HG03520 (cell line): ENCODE data around the gene PPP2R2C.

Experiments used
- ATAC-seq: cut with Tn5 transposase; IDR thresholded peaks from one replicate; pipeline ENCODE4 v1.9.1; 2021; ENCODE audit warnings: mild to moderate bottlenecking, moderate library complexity; ENCODE audit not compliant: unreplicated experiment

Gene PPP2R2C

DNA sequence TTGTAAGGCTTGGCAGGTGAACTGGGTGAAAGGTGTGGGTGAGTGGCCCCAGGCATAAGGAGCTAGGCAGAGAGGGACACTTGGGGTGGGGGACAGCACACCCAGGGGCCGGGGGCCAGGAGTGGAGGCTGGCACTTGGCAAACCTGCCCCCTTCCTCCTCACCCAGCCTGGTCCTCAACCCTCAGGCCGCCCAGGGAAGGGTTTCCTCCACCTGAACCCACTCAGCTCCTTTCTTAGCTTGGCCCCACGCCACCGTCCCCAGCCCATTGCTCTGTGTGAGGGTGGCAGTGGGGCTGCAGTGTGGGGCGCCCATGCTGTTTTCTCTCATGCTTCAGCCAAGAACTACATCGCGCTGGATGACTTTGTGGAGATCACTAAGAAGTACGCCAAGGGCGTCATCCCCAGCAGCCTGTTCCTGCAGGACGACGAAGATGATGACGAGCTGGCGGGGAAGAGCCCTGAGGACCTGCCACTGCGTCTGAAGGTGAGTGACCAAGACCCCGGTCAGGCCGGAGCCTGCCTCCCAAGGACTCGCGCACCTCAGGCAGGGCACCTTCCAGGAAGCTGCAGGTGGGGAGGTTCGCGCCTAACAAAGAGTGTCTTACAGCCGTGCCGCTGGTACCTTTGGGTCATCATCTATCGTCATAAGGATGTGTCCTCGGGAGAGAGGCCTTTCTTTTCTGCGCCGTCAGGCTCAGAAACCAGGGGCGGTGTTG lies 177.6 kb downstream of the PPP2R2C start:
- ATAC-seq: no peak

DNA sequence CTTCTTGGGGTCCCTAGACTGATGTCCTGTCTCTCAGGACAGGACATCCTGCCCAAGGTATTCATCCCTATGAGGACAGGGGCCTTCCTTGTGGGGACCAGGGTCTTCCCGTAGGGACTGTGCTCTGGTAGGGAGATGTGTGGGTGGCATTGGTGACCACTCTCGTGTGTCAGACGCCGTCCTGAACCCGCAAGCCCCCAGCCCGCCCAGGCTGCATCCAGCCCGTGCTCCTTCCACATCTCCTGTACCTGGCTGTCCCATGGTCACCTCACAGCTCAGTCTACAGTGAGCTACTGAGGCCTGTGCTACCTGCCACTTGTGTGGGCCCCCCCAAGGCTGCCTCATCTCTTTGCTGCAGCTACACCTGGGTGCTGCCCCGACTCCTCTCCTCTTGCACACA lies 178.8 kb downstream of the PPP2R2C start:
- ATAC-seq: no peak

DNA sequence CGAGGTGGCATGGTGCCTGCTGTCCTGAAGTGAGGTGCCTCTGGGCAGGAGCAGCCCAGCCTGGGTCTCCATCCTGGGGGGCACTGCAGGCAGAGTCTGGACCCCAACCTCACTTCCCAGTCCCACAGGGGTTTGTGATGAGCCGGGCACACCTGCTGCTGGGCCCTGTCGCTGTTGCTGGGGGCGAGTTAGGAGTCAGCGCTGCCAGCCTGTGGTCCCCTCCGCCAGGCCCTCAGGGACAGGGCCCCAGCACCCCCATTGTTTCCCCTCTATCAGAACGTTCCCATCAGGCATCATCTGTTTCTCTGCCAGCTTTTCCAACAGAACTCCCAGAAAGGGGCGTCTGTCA lies 179.3 kb downstream of the PPP2R2C start:
- no peak for ATAC-seq

DNA sequence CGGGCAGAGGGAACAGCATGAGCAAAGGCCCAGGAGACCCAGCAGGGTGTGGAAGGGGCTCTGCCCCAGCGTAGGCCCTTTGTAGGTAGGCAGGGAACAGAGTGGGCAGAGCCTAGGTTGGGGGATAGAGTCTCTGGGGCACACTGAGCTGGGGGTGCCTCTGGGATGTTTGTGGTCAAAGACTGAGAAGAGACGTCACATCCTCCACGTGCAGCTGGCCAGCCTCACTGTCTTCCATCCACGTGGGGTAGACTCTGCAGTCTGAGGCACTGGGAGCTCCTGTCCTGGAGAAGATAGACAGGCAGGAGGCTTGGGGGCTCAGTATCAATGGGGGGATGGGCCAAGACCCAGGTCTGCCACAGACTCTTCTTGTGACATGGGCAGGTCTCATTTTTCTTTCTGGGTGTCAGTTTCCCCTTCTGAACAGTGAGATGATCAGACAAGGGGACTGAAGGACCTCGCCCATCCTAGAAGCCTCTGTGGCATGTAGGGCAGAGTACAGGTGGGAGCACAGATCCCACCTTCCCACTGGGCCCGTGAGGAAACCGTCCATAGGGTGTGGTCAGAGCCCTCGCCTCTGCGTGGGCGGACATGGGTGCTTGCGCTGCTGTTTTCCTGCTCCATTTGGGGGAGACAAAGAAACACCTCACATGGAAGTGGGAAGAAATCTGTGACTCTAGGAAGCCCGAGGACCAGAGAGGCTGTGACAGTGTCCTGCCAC lies 179.9 kb downstream of the PPP2R2C start:
- ATAC-seq: no peak

DNA sequence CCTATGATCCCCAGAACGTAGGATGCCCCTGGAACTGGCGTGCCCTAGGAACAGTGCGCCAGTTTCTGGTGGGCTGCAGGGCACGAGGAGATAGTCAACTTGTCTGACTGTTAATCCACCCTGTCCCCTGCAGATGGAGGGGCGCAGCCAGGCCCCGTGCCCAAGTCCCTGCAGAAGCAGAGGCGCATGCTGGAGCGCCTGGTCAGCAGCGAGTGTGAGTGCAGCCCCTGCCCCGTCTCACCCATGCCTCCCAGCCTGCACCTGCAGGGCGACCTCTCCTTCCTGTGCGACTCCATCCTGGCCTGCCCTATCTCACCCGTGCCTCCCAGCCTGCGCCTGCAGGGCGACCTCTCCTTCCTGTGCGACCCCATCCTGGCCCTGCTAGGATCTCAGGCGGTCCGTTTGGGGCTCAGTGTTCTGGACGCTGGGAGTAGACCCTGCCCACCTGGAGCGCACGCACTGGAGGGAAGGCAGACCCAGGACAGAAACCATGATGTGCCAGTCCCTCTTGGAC lies 180.6 kb downstream of the PPP2R2C start:
- ATAC-seq: no peak

DNA sequence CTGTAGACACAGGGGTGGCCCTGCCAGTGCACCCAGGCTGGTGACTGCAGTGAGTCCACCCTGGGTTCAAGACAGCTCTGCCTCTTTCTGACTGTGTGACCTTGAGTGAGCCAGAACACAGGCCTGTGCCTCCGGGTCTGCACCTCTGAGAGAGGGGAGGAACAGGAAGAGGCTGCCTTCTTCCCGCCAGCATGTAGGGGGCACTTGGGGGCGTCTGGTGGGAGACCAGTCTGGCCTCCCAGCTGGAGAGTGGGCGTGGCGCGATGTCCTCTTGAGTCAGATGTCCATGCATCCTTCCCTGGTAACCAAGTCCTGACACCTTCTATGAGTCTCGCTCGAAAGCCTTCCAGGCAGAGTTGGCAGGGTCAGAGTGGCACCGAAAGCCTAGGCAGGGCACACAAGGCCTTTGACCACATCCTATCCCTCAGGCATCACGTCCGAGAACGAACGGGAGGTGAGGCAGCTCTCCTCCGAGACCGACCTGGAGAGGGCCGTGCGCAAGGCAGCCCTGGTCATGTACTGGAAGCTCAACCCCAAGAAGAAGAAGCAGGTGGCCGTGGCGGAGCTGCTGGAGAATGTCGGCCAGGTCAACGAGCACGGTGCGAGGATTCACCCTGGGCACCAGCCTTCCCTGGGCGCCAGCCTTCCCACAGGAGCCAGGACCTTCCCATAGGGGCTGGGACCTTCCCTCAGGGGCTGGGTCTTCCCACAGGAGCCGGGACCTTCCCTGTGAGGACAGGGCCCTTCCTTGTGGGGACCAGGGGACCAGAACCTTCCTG lies 181.5 kb downstream of the PPP2R2C start:
- no peak for ATAC-seq

DNA sequence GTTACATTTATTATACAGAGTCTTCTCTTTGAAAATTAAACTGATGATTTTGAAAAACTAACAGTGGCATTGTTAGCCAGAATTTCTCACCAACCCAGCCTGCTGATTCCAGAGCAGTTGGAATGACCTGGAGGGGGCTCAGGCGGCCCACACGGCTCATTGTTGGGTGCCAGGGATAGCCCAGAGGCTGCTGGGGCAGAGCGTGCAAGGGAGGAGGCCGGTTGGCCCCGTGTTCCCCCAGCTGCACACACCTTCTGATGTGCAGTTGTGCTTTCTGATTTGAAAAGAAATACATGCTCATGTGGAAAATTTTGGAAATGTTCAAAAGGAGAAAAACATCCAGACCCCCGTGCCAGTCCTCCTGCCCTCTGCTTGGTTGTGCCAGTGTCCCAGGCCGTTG lies 182.2 kb downstream of the PPP2R2C start:
- no peak for ATAC-seq

DNA sequence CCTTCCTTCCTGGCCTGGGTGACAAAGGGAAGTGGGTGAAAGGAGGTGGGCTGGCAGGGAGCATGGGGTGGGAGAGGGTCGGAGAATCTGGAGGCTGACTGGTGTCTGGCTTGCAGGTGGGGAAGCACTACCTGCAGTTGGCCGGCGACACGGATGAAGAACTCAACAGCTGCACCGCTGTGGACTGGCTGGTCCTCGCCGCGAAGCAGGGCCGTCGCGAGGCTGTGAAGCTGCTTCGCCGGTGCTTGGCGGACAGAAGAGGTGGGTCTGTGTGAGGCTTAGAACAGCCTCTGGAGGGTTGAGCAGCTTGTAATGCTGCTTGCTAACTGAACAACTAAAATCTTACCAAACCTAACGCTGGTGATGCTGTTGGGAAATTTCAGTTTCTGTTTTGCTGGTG lies 183.5 kb downstream of the PPP2R2C start:
- no peak for ATAC-seq

DNA sequence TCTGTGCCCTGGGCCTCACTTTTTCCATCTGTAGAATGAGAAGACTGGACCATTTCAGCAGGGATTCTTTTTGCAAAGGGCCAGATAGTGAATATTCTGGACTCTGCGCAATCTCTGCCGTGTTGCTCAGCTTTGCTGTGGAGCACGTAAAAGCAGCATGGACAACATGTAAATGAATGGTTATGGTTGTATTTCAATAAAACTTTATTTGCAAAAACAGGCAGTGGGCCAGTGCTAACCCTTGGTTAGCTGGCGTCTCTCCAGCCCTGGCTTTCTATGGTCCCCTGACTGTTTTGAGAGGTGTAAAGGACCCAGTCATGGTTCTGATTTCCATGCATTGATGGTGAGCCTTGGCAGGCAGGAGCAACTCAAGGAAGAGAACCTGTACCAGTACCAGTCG lies 184.1 kb downstream of the PPP2R2C start:
- ATAC-seq: no peak

DNA sequence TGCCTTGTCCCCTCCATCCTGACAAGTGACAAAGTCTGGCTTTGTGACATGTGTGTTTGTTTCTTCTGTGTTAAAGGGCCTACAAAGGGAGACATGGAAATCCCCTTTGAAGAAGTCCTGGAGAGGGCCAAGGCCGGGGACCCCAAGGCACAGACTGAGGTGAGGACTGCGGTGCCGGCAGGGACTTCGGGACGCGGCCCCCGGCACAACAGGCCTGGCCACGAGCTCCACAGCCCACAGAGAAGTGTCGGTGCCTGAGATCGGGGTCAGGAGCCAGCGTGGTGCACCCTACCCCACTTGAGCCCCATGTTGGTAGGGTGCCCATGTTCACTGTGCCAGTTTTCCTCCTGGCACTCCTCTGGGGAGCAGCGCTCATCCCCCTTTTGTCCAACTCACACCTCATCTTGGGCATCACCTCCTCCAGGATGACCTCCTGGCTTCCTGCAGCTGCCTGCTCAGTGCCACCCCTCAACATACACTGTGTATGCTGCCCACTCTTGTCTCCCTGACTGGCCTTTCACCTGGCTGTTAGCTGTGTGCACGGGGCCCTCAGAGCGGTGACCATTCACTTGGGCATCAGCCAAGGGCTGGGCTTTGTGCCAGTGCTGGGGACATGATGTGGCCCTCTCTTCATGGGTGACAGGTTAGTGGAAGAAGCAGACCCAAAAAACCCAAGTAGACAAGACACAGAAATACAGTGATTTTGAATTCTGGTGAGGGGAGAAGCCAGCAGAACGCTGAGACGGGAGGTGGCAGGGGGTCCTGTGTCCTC lies 185.2 kb downstream of the PPP2R2C start:
- ATAC-seq: no peak

DNA sequence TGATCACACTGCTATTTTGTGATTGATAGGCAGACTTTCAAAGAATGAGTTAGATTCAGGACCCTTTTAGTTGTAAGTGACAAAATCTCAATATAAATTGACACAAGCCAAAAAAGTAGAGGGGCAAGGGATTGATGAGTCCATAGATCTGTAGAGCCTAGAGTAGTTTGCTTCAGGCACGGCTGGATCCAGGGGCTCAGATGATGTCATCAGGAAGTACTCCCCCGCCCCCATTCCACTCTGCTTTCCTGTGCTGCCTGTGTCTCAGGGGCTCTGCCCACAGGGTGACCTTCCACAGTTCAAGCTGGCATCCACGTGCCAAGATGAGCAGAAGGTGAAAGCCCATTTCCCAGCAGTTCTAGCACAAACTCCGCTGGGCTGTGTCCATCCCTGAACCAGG lies 189.1 kb downstream of the PPP2R2C start:
- ATAC-seq: no peak

DNA sequence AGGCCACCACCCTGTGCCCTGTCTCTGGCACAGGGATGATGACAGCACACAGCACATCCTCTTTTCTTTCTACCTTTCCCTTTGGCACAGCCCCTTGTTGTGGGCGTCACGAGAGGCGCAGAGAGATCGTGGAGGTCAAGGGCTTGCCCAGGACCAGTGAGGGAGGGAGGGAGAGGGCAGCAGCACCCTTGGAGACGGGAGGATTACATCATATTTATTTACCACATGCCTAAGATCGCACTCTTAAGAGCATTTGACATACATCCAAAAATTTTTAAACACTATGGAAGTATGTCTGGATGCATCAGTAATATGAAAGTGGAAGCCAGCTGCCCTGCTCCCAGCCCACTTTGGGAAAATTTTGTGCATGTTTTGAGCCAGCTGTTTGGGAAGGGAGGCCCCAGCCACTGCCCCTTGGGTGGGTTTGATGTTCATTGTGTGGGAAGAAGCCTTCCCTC lies 190.1 kb downstream of the PPP2R2C start:
- no peak for ATAC-seq

DNA sequence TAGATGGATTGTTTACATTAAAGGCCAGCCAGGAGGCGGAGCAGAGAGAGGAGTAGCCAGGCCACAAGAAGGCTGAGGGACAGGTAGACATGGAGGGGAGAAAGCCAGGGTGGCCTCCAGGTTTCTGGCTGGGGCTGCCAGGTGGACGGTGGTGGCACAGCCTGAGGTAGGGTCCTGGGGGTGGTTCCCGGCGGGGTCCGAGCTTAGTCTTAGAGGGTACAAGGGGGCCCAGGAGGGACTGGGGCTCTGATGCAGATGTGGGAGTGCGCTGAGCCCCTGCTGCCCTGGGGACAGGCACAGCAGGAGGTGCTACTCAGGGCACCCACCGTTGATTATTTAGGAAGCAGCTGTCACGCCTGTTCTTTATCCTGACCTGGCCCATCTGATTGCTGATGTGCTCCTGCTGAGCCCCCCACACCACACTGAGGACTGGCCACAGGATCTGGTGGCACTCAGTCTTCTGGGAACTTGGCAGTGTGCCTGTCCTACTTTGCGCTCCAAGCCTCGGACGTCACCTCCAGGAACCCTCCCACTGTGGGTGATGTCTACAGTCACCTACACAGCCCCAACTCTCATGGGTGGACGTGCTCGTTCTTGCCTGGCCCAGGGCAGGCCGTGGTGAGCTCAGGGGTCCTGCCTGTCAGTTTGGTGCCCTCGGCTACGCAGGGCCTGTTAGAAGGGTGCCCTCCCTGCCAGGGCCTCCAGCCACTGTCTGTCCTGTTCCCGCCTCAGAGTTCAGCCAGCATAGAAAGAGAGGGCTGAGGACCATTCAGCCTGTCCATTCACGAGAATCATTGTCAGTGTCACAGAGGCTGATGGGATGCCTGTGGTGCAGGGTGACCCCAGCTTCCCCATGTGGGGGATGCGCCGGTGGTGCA lies 190.7 kb downstream of the PPP2R2C start:
- no peak for ATAC-seq

DNA sequence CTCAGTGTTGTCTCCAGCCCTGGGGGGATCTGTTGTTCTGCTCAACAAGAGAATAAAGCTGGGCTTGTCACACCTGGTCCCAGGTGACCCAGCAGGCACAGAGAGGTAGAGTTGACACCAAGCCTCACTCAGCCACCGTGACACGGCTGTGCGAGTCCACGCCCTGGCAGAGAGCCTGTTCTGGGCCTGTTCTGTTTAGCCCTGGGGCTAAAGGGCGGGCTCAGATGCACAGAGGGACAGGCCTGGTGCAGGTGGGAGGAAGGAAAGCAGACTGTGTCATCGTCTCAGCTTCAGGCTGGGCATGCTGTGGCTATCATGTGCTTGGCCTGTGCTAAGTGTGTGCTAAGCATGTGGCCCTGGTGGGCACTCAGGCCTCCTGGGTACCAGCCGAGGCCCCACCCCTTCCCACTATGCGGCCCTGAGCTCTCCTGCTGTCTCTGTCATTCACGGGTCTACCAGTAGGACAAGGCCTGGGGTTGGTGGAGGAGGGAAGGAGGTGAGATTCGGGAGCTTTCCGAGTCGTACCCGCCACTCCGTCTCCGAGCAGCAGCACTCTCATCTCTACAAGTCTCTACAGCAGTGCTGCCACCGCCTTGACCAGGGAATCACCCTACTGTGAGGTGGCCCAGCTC lies 191.9 kb downstream of the PPP2R2C start:
- ATAC-seq: no peak

DNA sequence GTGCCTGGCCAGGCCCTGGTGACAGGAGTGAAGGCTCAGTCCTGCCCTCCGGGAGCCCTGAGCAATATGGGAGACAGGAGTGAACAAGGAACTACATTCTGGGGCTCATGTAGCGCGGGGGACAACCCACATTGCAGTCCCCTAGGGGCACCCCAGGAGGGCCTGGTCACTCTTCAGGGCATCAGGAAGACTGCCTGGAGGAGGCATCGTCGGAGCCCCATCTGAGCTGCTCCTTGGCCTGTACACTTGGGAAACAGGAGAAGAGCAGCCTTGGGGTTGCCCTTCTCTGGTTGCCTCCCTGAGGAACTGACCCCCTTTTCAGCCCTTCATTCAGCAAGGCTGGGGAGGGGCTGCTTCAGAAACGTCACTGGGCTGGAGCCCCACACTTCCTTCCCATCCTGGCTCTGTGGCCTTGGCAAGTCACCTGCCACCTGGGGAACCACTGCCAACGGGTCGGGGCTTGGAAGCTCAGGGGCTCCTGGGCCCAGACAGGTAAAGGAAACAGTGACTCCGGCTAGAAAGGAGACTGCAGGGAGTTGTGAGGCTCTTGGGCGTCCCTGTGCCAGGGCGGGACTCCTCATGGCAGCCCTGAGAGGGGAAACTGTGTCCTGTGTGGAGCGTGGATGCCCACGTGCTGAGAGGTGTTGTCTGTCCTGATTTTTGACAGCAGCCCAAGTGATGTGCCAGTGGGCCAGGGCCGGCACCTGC lies 192.7 kb downstream of the PPP2R2C start:
- no peak for ATAC-seq

DNA sequence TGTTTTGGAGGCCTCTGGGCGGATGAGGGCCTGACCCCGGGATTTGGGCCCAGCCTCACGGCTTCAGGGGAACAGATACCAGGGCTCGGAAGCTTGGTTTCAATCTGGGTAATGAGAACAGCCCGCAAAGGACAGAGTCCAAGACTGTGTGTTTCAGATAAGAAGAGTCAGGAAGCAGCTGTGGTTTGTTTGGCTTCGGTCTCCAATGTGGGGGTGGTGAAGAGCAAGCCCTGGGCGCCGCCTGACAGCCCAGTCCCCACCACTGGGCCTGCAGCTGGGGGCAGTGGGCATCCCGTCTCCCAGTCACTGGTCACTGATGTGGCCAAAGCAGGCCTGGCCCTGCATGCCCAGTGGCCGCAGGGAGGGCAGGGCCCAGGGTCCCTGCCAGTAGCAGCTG lies 193.6 kb downstream of the PPP2R2C start:
- ATAC-seq: peak; percentile 89

DNA sequence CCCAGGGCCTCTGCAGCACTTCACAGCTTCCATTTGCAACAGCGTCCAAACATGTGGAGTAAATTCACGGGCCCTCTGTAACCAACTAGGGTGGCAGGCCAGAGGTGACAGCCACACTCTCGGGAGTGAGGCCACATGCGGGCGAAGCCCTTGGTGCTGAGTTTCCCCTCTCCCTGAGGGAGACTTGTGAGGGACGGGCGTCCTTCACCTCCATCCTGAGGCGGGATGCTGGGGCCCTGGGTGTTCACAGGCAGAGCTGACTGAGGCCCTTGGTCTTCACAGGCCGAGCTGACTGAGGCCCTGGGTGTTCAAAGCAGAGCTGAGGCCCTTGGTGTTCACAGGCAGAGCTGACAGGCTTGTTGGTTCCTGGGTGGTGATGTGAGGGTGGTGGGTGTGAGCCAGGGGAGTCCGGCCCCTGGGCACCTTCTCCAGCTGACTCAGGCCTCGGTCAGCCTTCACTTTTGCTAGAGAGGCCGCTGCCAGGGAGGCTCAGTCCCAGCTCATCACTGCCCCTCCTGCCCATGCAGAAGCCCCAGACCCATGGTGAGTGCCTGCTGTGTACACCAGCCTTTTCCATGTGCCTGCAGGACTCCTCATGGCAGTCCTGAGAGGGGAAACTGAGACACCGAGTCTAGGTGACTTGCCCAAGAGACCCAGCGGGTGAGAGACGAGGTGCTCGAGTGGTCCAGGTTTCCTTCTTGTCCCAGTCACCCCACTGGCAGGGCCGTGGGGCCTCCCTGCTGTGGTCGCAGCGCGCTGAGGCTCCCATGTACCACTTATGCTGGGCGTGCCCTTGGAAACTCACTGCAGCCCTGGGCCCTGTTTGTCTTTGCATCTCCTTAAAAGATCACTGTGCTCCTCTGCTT lies 194.2 kb downstream of the PPP2R2C start:
- no peak for ATAC-seq
